GM21737 (cell line): ENCODE results near the gene ANAPC13.

Experiments
- ATAC-seq: cut with Tn5 transposase; IDR thresholded peaks from one replicate; pipeline ENCODE4 v1.9.1; 2021; ENCODE audit warnings: mild to moderate bottlenecking, moderate library complexity; ENCODE audit not compliant: unreplicated experiment

ANAPC13 gene

GRCh38 chr3:134457376-134458074 lies 28.3 kb downstream of the ANAPC13 start:
- no peak for ATAC-seq

GRCh38 chr3:134453631-134454030 lies 32.2 kb downstream of the ANAPC13 start:
- no peak for ATAC-seq

- no peak for ATAC-seq
These were observed 35.8 kb downstream of the ANAPC13 start for GRCh38 chr3:134449951-134450350.

GRCh38 chr3:134449277-134449676 lies 36.5 kb downstream of the ANAPC13 start:
- no peak for ATAC-seq

- no peak for ATAC-seq
These were observed 37.1 kb downstream of the ANAPC13 start for GRCh38 chr3:134448664-134449063.

GRCh38 chr3:134447351-134447750 lies 38.4 kb downstream of the ANAPC13 start:
- ATAC-seq: no peak

GRCh38 chr3:134446800-134447199 lies 39.0 kb downstream of the ANAPC13 start:
- ATAC-seq: no peak

- ATAC-seq: no peak
These were observed 40.1 kb downstream of the ANAPC13 start for GRCh38 chr3:134445636-134446035.

GRCh38 chr3:134445095-134445494 lies 40.7 kb downstream of the ANAPC13 start:
- ATAC-seq: no peak

GRCh38 chr3:134441821-134442220 lies 44.0 kb downstream of the ANAPC13 start:
- ATAC-seq: no peak

- no peak for ATAC-seq
These were observed 44.5 kb downstream of the ANAPC13 start for GRCh38 chr3:134441321-134441720.

- ATAC-seq: no peak
These were observed 48.5 kb downstream of the ANAPC13 start for GRCh38 chr3:134437211-134437752.

- ATAC-seq: no peak
These were observed 53.5 kb downstream of the ANAPC13 start for GRCh38 chr3:134432236-134432635.

GRCh38 chr3:134430950-134431445 lies 54.8 kb downstream of the ANAPC13 start:
- no peak for ATAC-seq

- no peak for ATAC-seq
These were observed 55.6 kb downstream of the ANAPC13 start for GRCh38 chr3:134430174-134430573.

GRCh38 chr3:134428401-134428800 lies 57.4 kb downstream of the ANAPC13 start:
- ATAC-seq: no peak
